Small intestine (tissue), 7 donors: ENCODE data around the gene RTN4RL2. TPM values are rescaled to one million over a fixed set of nuclear protein-coding genes. Genes with fewer than 3 reads are reported as not detected.
A peak's percentile ranks its signal among the peaks of the same experiment; 100 is the strongest.

Source experiments
- DNase-seq, 2 donors: peaks; one replicate each; pipeline versions ENCODE4 v3.0.0 to v3.0.0-alpha.2; 2013
- FAIRE-seq: peaks from 2 replicates; lab custom pipeline; 2012; peaks lifted over from hg19 to GRCh38; lab: Jason Lieb, UNC
- H3K27ac ChIP-seq, 3 donors: one replicate each; pipeline ENCODE4 v1.5.1; 2013; ENCODE audit warnings: low read length in 2 of 3, mild to moderate bottlenecking in 2 of 3, control low read depth in 1 of 3, inconsistent platforms in 1 of 3, low read depth in 1 of 3, moderate library complexity in 1 of 3
- H3K27me3 ChIP-seq, 3 donors: one replicate each; pipeline ENCODE4 v1.6.1; 2013; ENCODE audit warnings: low read length in 3 of 3, inconsistent platforms in 1 of 3; ENCODE audit not compliant: control insufficient read depth in 3 of 3, insufficient read depth in 3 of 3
- H3K36me3 ChIP-seq, 3 donors: one replicate each; pipeline ENCODE4 v1.6.1; 2013; ENCODE audit warnings: low read length in 3 of 3, inconsistent platforms in 1 of 3, low read depth in 1 of 3, mild to moderate bottlenecking in 1 of 3, moderate library complexity in 1 of 3; ENCODE audit not compliant: control insufficient read depth in 3 of 3, insufficient read depth in 2 of 3
- H3K4me1 ChIP-seq, 3 donors: one replicate each; pipeline ENCODE4 v1.6.1; 2013; ENCODE audit warnings: low read length in 2 of 3, inconsistent platforms in 1 of 3, low read depth in 1 of 3, mild to moderate bottlenecking in 1 of 3, moderate library complexity in 1 of 3; ENCODE audit not compliant: control insufficient read depth in 3 of 3, insufficient read depth in 2 of 3
- H3K4me3 ChIP-seq, 3 donors: one replicate each; pipeline ENCODE4 v1.5.1; 2013; ENCODE audit warnings: low read length in 3 of 3, control low read depth in 1 of 3, inconsistent platforms in 1 of 3, low read depth in 1 of 3, mild to moderate bottlenecking in 1 of 3, moderate library complexity in 1 of 3
- H3K9me3 ChIP-seq, 2 donors: one replicate each; pipeline ENCODE4 v1.6.1; 2013; ENCODE audit warnings: low read depth in 1 of 2, low read length in 1 of 2; ENCODE audit not compliant: control insufficient read depth in 2 of 2, insufficient read depth in 1 of 2
- WGBS, 3 donors: extraction: QIAGEN DNeasy Blood & Tissue Kit; methylation state at CpG; one replicate each; pipeline ENCODE4 v1.1.7; 2013; 5-methylcytosine and 5-hydroxymethylcytosine counted together
- polyA plus RNA-seq, 4 donors: library from polyadenylated mRNA; stranded (reverse) in 3 of 4; unstranded in 1 of 4; fragments of 200-250 nt in 3 of 4; fragments of 120-200 nt in 1 of 4; gene quantifications; one replicate each; pipeline versions ENCODE4 v1.2.1 to v1.2.3, GENCODE V29; 2013
- donor health status: healthy with polysubstance abuse.
- donor health status: control.
- donor health status: control.
- donor health status: Bipolar disorder and iron deficiency.
- donor health status: healthy.

Gene RTN4RL2
- polyA plus RNA-seq, 4 donors, result 0.70 to 0.87 TPM; not detected in 2

- Histone ChIP-seq H3K27me3 (peaks cover 0 to 27% (median 0%) of the 10 kb centered on the region in 3 donors), H3K27ac (no peak overlapping the region), H3K9me3 (no peaks in the 10 kb centered on the region), H3K4me1 (peaks cover 0 to 5% (median 0%) of the 10 kb centered on the region in 3 donors), H3K4me3 (no peak overlapping the region), H3K36me3 (peaks cover 0 to 38% (median 3%) of the 10 kb centered on the region in 3 donors)
- FAIRE-seq, result no peak
- DNase-seq, result no peak
- WGBS, 3 donors, result 62 to 63% (median 63%) methylated on average over 3 of the region's 3 CpGs
Measured at GRCh38 chr11:57483562-57483918, 23.2 kb downstream of the RTN4RL2 start.

GRCh38 chr11:57484141-57484710 is 23.9 kb downstream of the RTN4RL2 start:
- FAIRE-seq (no peak), DNase-seq (no peak)
- Histone ChIP-seq H3K27ac (no peak overlapping the region), H3K36me3 (peaks cover 0 to 44% (median 3%) of the 10 kb centered on the region in 3 donors), H3K4me3 (no peak overlapping the region), H3K9me3 (no peaks in the 10 kb centered on the region), H3K27me3 (peaks cover 0 to 27% (median 0%) of the 10 kb centered on the region in 3 donors), H3K4me1 (peaks cover 0 to 5% (median 0%) of the 10 kb centered on the region in 3 donors)
- WGBS, 3 donors, result 72 to 86% (median 76%) methylated on average over 7 of the region's 7 CpGs

DNA sequence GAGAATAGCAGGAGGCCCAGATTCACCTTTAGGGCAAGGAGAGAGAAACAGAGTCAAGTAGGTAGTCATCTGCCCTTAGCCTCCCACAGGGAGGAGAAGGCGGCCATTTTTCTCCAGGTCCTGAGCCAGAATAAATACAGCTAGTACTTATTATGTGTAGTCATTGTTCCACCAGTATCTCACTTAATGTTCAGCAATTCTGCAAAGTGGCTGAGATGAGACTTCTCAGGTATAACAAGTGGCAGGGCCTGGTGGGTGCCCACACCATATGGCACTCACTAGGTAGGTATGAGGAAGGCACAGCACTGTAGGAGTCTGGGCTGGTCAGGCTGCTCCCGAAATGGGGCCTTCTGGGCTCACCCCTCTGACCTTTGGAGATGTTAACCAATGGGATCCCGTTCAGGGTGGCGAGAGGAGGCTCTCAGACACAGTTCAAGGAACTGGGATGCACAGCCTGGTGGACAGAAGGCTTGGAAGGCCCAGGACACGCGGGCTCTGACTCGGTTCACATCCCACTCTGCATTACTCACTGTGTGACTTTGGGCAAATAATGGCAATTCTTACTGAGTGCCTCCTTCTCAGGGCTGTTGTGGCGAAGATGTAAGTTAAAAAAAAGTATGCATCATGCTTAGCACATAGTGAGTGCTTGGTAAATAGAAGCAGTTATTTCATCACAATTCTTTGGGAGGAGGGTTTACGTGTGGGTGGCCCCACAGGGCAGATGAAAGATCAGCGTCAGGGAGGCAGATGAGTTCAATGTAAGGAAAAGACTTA is 25.1 kb downstream of the RTN4RL2 start:
- Histone ChIP-seq H3K4me3 (no peak overlapping the region), H3K27me3 (peaks cover 0 to 27% (median 0%) of the 10 kb centered on the region in 3 donors), H3K27ac (no peak overlapping the region), H3K36me3 (peaks cover 0 to 54% (median 3%) of the 10 kb centered on the region in 3 donors), H3K9me3 (no peaks in the 10 kb centered on the region), H3K4me1 (peaks cover 0 to 5% (median 0%) of the 10 kb centered on the region in 3 donors)
- 91 to 95% (median 94%) methylated on average over 10 of the region's 10 CpGs for WGBS, 3 donors
- FAIRE-seq (no peak), DNase-seq (no peak)

GRCh38 chr11:57487021-57487778 is 26.9 kb downstream of the RTN4RL2 start:
- 92 to 95% (median 92%) methylated on average over 15 of the region's 15 CpGs for WGBS, 3 donors
- peaks cover 0 to 65% (median 3%) of the 10 kb centered on the region in 3 donors for H3K36me3 ChIP-seq
- DNase-seq, result no peak
- peaks cover 0 to 21% (median 0%) of the 10 kb centered on the region in 3 donors for H3K27me3 ChIP-seq
- FAIRE-seq, result no peak
- no peak overlapping the region for H3K4me3 ChIP-seq
- H3K4me1 ChIP-seq, result peaks cover 0 to 5% (median 0%) of the 10 kb centered on the region in 3 donors
- H3K27ac ChIP-seq, result no peak overlapping the region
- H3K9me3 ChIP-seq, result no peaks in the 10 kb centered on the region

DNA sequence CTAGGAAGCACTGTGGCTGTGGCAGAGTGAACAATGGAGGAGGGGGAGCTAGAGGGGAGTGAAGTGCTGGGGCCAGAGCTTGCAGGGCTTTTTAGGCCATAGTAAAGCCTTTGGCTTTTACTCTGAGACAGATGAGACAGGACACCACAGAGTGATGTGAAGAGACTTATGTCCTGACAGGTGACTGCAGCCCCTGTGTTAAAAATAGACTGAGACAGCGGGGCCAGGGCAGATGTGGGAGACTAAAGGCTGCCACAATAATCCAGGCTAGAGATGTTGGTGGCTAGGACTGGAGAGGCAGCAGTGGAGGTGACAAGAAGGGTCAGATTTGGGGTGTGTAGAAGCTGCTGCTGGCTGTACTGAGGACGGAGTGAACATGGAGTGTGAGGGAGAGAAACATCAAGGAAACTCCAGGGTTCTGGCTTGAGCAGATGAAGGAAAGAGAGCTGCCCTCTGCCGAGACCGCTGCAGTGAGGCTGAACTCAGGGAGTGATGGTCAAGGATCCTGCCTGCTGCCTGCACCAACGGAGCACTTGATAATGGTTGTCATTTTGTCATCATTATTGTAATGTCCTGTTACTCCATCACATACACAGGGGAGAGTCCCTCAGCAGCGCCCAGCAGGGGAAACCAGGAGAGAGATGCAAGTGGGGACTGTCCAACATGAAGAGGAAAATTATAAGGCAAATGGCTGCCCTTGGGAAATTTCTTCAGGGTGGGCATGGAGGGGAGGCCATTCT is 27.8 kb downstream of the RTN4RL2 start:
- peaks cover 0 to 5% (median 0%) of the 10 kb centered on the region in 3 donors for H3K4me1 ChIP-seq
- WGBS, 3 donors, result 87 to 89% (median 89%) methylated on average over 6 of the region's 6 CpGs
- H3K27ac ChIP-seq, result no peak overlapping the region
- FAIRE-seq (no peak), DNase-seq (no peak)
- H3K4me3 ChIP-seq, result no peak overlapping the region
- H3K36me3 ChIP-seq, result peaks cover 0 to 68% (median 3%) of the 10 kb centered on the region in 3 donors
- peaks cover 0 to 12% (median 0%) of the 10 kb centered on the region in 3 donors for H3K27me3 ChIP-seq
- H3K9me3 ChIP-seq, result no peaks in the 10 kb centered on the region

GRCh38 chr11:57490456-57491248 is 30.3 kb downstream of the RTN4RL2 start:
- 93% methylated on average over 9 of the region's 9 CpGs for WGBS, 3 donors
- Histone ChIP-seq H3K4me3 (no peak overlapping the region), H3K4me1 (peaks cover 0 to 5% (median 0%) of the 10 kb centered on the region in 3 donors), H3K27me3 (no peaks in the 10 kb centered on the region), H3K36me3 (peaks cover 0 to 65% (median 3%) of the 10 kb centered on the region in 3 donors), H3K9me3 (no peaks in the 10 kb centered on the region), H3K27ac (no peak overlapping the region)
- FAIRE-seq, result no peak
- no peak for DNase-seq

- no peak for FAIRE-seq
- 85 to 87% (median 86%) methylated on average over 11 of the region's 11 CpGs for WGBS, 3 donors
Measured at GRCh38 chr11:57491371-57492061, 31.2 kb downstream of the RTN4RL2 start.

More at GRCh38 chr11:57491371-57492061, 31.2 kb downstream of the RTN4RL2 start:
- Histone ChIP-seq H3K9me3 (no peaks in the 10 kb centered on the region), H3K27ac (no peak overlapping the region), H3K4me3 (no peak overlapping the region), H3K27me3 (no peaks in the 10 kb centered on the region), H3K4me1 (peaks cover 0 to 10% (median 0%) of the 10 kb centered on the region in 3 donors), H3K36me3 (peaks cover 0 to 67% (median 0%) of the 10 kb centered on the region in 3 donors)
- peak; percentile 46 to 54 for DNase-seq
